GM23338 (cell line): ENCODE data around the gene NEB. TPM values are rescaled to one million over a fixed set of nuclear protein-coding genes. Genes with fewer than 3 reads are reported as not detected.

Experiments
- ATAC-seq: fragments of 200-7000 bp; cut with Tn5 transposase; 3 replicates; pipeline ENCODE4 v1.9.1; 2020
- DNase-seq: peaks from one replicate; pipeline ENCODE4 v3.0.0-alpha.2; 2015; ENCODE audit warnings: low spot score
- H2AFZ ChIP-seq: fragments of 200-600 bp; sonication (generic); 2 replicates; pipeline ENCODE4 v1.8.0; 2016; ENCODE audit warnings: antibody characterized with exemption, mild to moderate bottlenecking, moderate library complexity
- H3F3A ChIP-seq: fragments of 200-600 bp; sonication (generic); replicated peaks from 2 replicates; pipeline ENCODE4 v1.8.0; 2017; ENCODE audit warnings: antibody characterized with exemption, mixed run types, low read depth
- H3K27ac ChIP-seq: fragments of 200-600 bp; sonication (generic); 2 replicates; pipeline ENCODE4 v1.6.1; 2016; ENCODE audit warnings: low read depth
- H3K27me3 ChIP-seq: fragments of 200-600 bp; sonication (generic); 2 replicates; pipeline ENCODE4 v1.8.0; 2016; ENCODE audit warnings: mild to moderate bottlenecking, mixed run types, moderate library complexity; ENCODE audit not compliant: insufficient read depth
- H3K36me3 ChIP-seq: fragments of 200-600 bp; sonication (generic); 2 replicates; pipeline ENCODE4 v1.8.0; 2016; ENCODE audit warnings: mild to moderate bottlenecking; ENCODE audit not compliant: insufficient read depth
- H3K4me1 ChIP-seq: fragments of 200-600 bp; sonication (generic); 2 replicates; pipeline ENCODE4 v1.8.0; 2016; ENCODE audit warnings: mild to moderate bottlenecking, moderate library complexity; ENCODE audit not compliant: insufficient read depth
- H3K4me2 ChIP-seq: fragments of 200-600 bp; sonication (generic); 2 replicates; pipeline ENCODE4 v1.7.1; 2017; ENCODE audit warnings: mixed run types
- H3K4me3 ChIP-seq: fragments of 200-600 bp; sonication (generic); 2 replicates; pipeline ENCODE4 v1.6.1; 2016; ENCODE audit warnings: mixed run types
- H3K79me2 ChIP-seq: fragments of 200-600 bp; sonication (generic); replicated peaks from 2 replicates; pipeline ENCODE4 v1.8.0; 2017; ENCODE audit warnings: mild to moderate bottlenecking; ENCODE audit not compliant: insufficient read depth
- H3K9me2 ChIP-seq: fragments of 200-600 bp; sonication (generic); 2 replicates; pipeline ENCODE4 v1.8.0; 2017; ENCODE audit not compliant: insufficient read depth
- H4K20me1 ChIP-seq: fragments of 200-600 bp; sonication (generic); replicated peaks from 2 replicates; pipeline ENCODE4 v1.8.0; 2017; ENCODE audit warnings: mild to moderate bottlenecking; ENCODE audit not compliant: insufficient read depth
- H3K27ac Mint-ChIP-seq: 2 replicates; pipeline ENCODE4 v1.8.0; 2020; ENCODE audit warnings: inconsistent platforms, mild to moderate bottlenecking, moderate library complexity, mixed read lengths
- H3K27me3 Mint-ChIP-seq: 3 replicates; pipeline ENCODE4 v1.8.0; 2022; ENCODE audit warnings: low read depth, mild to moderate bottlenecking, moderate library complexity, mixed read lengths, inconsistent platforms; ENCODE audit not compliant: insufficient read depth, poor library complexity
- H3K36me3 Mint-ChIP-seq: 3 replicates; pipeline ENCODE4 v1.8.0; 2021; ENCODE audit warnings: low read depth, mild to moderate bottlenecking, inconsistent platforms, moderate library complexity, mixed read lengths
- H3K4me1 Mint-ChIP-seq: 3 replicates; pipeline ENCODE4 v1.8.0; 2020; ENCODE audit warnings: mild to moderate bottlenecking, inconsistent platforms, mixed read lengths
- H3K4me3 Mint-ChIP-seq: 3 replicates; pipeline ENCODE4 v1.8.0; 2021; ENCODE audit warnings: moderate library complexity, mild to moderate bottlenecking, inconsistent platforms, mixed read lengths
- H3K9me3 Mint-ChIP-seq: 3 replicates; pipeline ENCODE4 v1.8.0; 2020; ENCODE audit warnings: moderate library complexity, mild to moderate bottlenecking, inconsistent platforms, mixed read lengths
- CREB1 ChIP-seq: fragments of 250-450 bp; sonication (Bioruptor Pico); IDR thresholded peaks from 2 replicates; pipeline ENCODE4 v1.5.0; 2020; ENCODE audit warnings: low read depth, mild to moderate bottlenecking, moderate library complexity
- EZH2phosphoT487 ChIP-seq: fragments of 200-600 bp; sonication (generic); IDR thresholded peaks from one replicate; pipeline ENCODE4 v1.8.1; 2018; ENCODE audit warnings: antibody characterized with exemption; ENCODE audit not compliant: unreplicated experiment
- JUNB ChIP-seq: IDR thresholded peaks from one replicate; pipeline ENCODE4 v1.6.1; 2016; ENCODE audit warnings: antibody characterized with exemption; ENCODE audit not compliant: unreplicated experiment
- NANOG ChIP-seq: IDR thresholded peaks from 2 replicates; pipeline ENCODE4 v1.6.1; 2016; ENCODE audit warnings: antibody characterized with exemption, borderline replicate concordance
- POLR2AphosphoS5 ChIP-seq: IDR thresholded peaks from 2 replicates; pipeline ENCODE4 v1.6.1; 2016; ENCODE audit warnings: antibody characterized with exemption, low read depth
- STAT1 ChIP-seq: IDR thresholded peaks from one replicate; pipeline ENCODE4 v1.6.1; 2016; ENCODE audit warnings: antibody characterized with exemption; ENCODE audit not compliant: unreplicated experiment
- ZNF114 ChIP-seq: fragments of 250-450 bp; sonication (Bioruptor Pico); IDR thresholded peaks from 2 replicates; pipeline ENCODE4 v1.5.0; 2020; ENCODE audit warnings: mild to moderate bottlenecking, moderate library complexity
- ZNF331 ChIP-seq: fragments of 250-450 bp; sonication (Bioruptor Pico); IDR thresholded peaks from 2 replicates; pipeline ENCODE4 v1.5.0; 2020; ENCODE audit warnings: low read depth, mild to moderate bottlenecking, moderate library complexity
- polyA plus RNA-seq: library from polyadenylated mRNA; unstranded; fragments of >200 nt; fragmentation: Nextera tagmentation; extraction: Ambion mirVana; gene quantifications from 2 replicates; pipeline ENCODE4 v1.2.1, GENCODE V29; 2016
- total RNA-seq: library from RNA; depleted of rRNA; stranded (reverse); fragments of >200 nt; shearing (Covaris generic); gene quantifications from 2 replicates; pipeline ENCODE4 v1.2.3, GENCODE V29; 2014
- TF ChIP-seq, protein P1 (sequence below): IDR thresholded peaks from one replicate; pipeline ENCODE4 v1.6.1; 2018; ENCODE audit warnings: antibody characterized with exemption; ENCODE audit not compliant: unreplicated experiment
- TF ChIP-seq, protein P2 (sequence below): IDR thresholded peaks from 2 replicates; pipeline ENCODE4 v1.6.1; 2016; ENCODE audit warnings: antibody characterized with exemption

Gene NEB
- total and polyA plus RNA-seq, 2 experiments from 2014 or later = 6.2 to 13.7 TPM

DNA sequence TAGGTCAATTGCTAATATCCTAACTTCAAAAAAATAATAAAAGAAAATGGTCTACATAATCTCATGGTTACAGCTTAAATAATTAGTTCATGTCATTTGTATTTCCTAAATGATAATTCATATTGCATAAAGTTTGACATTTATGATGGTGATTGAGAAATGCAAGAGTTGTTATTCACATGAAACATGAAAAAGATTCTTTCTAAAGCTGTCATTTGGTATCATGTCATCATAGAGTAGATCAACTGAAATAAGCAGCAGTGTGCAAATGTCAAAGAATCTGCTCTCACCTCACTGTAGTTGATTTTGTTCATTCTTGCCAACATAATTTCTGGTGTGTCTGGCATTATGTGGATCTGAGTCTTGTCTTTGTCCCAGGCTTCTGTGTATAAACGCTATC, 95.3 kb downstream of the NEB start:
- TF ChIP-seq EZH2phosphoT487 (no peak), NANOG (no peak)
- TF ChIP-seq, protein P1, sequence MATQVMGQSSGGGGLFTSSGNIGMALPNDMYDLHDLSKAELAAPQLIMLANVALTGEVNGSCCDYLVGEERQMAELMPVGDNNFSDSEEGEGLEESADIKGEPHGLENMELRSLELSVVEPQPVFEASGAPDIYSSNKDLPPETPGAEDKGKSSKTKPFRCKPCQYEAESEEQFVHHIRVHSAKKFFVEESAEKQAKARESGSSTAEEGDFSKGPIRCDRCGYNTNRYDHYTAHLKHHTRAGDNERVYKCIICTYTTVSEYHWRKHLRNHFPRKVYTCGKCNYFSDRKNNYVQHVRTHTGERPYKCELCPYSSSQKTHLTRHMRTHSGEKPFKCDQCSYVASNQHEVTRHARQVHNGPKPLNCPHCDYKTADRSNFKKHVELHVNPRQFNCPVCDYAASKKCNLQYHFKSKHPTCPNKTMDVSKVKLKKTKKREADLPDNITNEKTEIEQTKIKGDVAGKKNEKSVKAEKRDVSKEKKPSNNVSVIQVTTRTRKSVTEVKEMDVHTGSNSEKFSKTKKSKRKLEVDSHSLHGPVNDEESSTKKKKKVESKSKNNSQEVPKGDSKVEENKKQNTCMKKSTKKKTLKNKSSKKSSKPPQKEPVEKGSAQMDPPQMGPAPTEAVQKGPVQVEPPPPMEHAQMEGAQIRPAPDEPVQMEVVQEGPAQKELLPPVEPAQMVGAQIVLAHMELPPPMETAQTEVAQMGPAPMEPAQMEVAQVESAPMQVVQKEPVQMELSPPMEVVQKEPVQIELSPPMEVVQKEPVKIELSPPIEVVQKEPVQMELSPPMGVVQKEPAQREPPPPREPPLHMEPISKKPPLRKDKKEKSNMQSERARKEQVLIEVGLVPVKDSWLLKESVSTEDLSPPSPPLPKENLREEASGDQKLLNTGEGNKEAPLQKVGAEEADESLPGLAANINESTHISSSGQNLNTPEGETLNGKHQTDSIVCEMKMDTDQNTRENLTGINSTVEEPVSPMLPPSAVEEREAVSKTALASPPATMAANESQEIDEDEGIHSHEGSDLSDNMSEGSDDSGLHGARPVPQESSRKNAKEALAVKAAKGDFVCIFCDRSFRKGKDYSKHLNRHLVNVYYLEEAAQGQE = no peak
- Histone ChIP-seq H2AFZ (no peak overlapping the region), H3K4me1 (no peaks in the 10 kb centered on the region), H3K36me3 (no peaks in the 10 kb centered on the region), H3K9me2 (no peaks in the 10 kb centered on the region), H3F3A (no peaks in the 10 kb centered on the region), H3K27ac (no peak overlapping the region), H4K20me1 (no peaks in the 10 kb centered on the region), H3K27me3 (no peaks in the 10 kb centered on the region), H3K79me2 (no peaks in the 10 kb centered on the region), H3K4me2 (no peak overlapping the region), H3K4me3 (no peak overlapping the region)
- Mint-ChIP-seq H3K4me3 (no peak overlapping the region), H3K9me3 (no peaks in the 10 kb centered on the region), H3K36me3 (peaks cover 7% of the 10 kb centered on the region; the same call in 1 of the 3 replicates), H3K27me3 (no peaks in the 10 kb centered on the region), H3K27ac (no peak overlapping the region), H3K4me1 (no peaks in the 10 kb centered on the region)
- no peak for ATAC-seq
- DNase-seq = no peak

DNA sequence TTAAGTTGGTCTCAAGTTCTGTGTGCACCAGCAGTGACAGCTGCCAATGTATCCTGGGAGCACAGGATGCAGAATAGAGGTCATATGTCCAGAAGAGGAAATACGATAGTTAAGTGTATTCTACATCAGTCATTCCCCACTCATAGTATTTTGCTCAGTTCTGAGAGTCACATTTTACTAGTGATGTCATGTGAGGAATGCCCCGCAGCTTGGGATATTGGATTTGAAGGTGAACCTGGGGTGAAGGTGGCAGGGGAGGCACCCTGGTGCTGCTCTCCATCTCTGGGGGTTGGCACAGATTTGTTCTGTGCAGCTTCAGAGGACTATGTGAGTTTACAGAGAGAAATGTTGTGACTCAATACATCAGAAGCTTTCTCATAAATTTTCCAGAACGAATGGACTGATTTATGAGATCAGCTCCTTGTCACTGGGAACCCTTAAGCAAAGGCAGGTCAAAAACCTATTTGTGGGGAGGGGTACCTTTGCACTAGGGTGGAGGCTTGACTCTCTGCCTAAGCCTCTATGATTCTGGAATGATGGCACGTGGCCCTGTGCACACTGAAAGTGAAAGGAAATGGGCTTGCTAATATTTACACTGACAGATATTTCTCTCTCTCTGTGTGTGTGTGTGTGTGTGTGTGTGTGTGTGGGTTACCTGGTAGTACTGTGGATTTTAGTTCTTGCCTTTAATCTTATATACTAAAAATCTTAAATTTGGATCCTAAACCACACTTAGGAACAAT, 95.9 kb downstream of the NEB start:
- Mint-ChIP-seq H3K27me3 (no peaks in the 10 kb centered on the region), H3K27ac (no peak overlapping the region), H3K9me3 (no peaks in the 10 kb centered on the region), H3K4me3 (no peak overlapping the region), H3K36me3 (peaks cover 11% of the 10 kb centered on the region; the same call in 1 of the 3 replicates), H3K4me1 (no peaks in the 10 kb centered on the region)
- Histone ChIP-seq H3K4me1 (no peaks in the 10 kb centered on the region), H3K4me3 (no peak overlapping the region), H3K27me3 (no peaks in the 10 kb centered on the region), H4K20me1 (no peaks in the 10 kb centered on the region), H3K79me2 (no peaks in the 10 kb centered on the region), H3F3A (no peaks in the 10 kb centered on the region), H3K4me2 (no peak overlapping the region), H3K9me2 (no peaks in the 10 kb centered on the region), H3K36me3 (no peaks in the 10 kb centered on the region), H3K27ac (no peak overlapping the region), H2AFZ (no peak overlapping the region)
- TF ChIP-seq NANOG = no peak
- DNase-seq = no peak
- no peak for ATAC-seq

DNA sequence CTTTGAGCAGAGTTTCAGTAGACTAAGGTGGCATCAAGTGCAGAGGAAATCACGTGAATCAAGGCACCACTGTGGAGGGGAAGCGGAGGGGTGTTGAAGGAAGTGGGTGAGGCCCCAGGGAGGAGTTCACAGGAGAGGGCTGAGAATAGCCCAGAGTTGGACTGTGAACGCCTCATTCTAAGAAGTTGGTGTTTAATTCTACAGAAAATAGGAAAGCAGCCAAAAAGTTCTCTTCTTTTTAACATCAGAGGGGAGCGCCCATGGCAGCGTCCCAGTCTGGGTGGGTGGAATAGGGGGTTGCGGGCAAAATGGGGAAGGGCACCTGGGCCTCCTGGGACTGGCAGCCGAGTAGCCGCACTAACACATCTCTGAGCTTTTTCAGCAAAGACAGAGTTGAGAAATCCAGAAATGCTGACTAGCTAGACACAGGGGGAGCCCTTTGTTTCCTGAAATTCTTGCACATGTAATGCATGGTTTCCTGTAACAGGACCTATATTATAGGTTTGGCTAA, 97.0 kb downstream of the NEB start:
- H3K27ac ChIP-seq = no peak overlapping the region
- no peak overlapping the region for H3K27ac Mint-ChIP-seq
- ATAC-seq = no peak
- TF ChIP-seq, protein P1 = no peak
- no peak for TF ChIP-seq NANOG
- no peak for TF ChIP-seq ZNF331 (CRISPR knock-in tag)
- no peak for TF ChIP-seq EZH2phosphoT487
- TF ChIP-seq CREB1 (CRISPR knock-in tag) = no peak
- TF ChIP-seq, protein P2, sequence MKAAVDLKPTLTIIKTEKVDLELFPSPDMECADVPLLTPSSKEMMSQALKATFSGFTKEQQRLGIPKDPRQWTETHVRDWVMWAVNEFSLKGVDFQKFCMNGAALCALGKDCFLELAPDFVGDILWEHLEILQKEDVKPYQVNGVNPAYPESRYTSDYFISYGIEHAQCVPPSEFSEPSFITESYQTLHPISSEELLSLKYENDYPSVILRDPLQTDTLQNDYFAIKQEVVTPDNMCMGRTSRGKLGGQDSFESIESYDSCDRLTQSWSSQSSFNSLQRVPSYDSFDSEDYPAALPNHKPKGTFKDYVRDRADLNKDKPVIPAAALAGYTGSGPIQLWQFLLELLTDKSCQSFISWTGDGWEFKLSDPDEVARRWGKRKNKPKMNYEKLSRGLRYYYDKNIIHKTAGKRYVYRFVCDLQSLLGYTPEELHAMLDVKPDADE = no peak
- TF ChIP-seq JUNB = no peak
- no peak for TF ChIP-seq POLR2AphosphoS5
- TF ChIP-seq ZNF114 (CRISPR knock-in tag) = no peak
- no peak for TF ChIP-seq STAT1

More for the DNA sequence above, 97.0 kb downstream of the NEB start:
- Histone ChIP-seq H3K27me3 (no peaks in the 10 kb centered on the region), H2AFZ (no peak overlapping the region), H3K4me3 (no peak overlapping the region), H3K4me1 (no peaks in the 10 kb centered on the region), H3F3A (no peaks in the 10 kb centered on the region), H4K20me1 (no peaks in the 10 kb centered on the region), H3K4me2 (no peak overlapping the region), H3K36me3 (no peaks in the 10 kb centered on the region), H3K79me2 (no peaks in the 10 kb centered on the region), H3K9me2 (no peaks in the 10 kb centered on the region)
- DNase-seq = no peak
- Mint-ChIP-seq H3K4me1 (no peaks in the 10 kb centered on the region), H3K4me3 (no peak overlapping the region), H3K27me3 (no peaks in the 10 kb centered on the region), H3K9me3 (no peaks in the 10 kb centered on the region), H3K36me3 (peaks cover 11% of the 10 kb centered on the region; the same call in 1 of the 3 replicates)
